Liver (tissue), 9 donors: ENCODE results near the gene CSRNP2. TPM values are rescaled to one million over a fixed set of nuclear protein-coding genes. Genes with fewer than 3 reads are reported as not detected.

Experiments
- DNase-seq: peaks from one replicate; pipeline ENCODE4 v3.0.0-alpha.2; 2017; ENCODE audit warnings: low spot score
- H3K27ac ChIP-seq, 2 donors: one replicate each; pipeline ENCODE4 v1.7.0; 2013; ENCODE audit warnings: inconsistent platforms in 2 of 2, low read length in 2 of 2, control low read depth in 1 of 2, low read depth in 1 of 2, mild to moderate bottlenecking in 1 of 2
- H3K27me3 ChIP-seq, 4 donors: one replicate each; pipeline versions ENCODE4 v1.6.1 to v1.7.0; 2013; ENCODE audit warnings: low read length in 3 of 4, inconsistent platforms in 1 of 4, mild to moderate bottlenecking in 1 of 4, moderate library complexity in 1 of 4; ENCODE audit not compliant: control insufficient read depth in 4 of 4, insufficient read depth in 4 of 4
- H3K36me3 ChIP-seq, 4 donors: one replicate each; pipeline versions ENCODE4 v1.6.1 to v1.7.0; 2013; ENCODE audit warnings: low read length in 3 of 4, mild to moderate bottlenecking in 3 of 4, low read depth in 1 of 4, moderate library complexity in 1 of 4; ENCODE audit not compliant: control insufficient read depth in 4 of 4, insufficient read depth in 3 of 4
- H3K4me1 ChIP-seq, 4 donors: one replicate each; pipeline versions ENCODE4 v1.6.1 to v1.7.0; 2013; ENCODE audit warnings: low read length in 3 of 4, mild to moderate bottlenecking in 3 of 4, moderate library complexity in 1 of 4; ENCODE audit not compliant: control insufficient read depth in 4 of 4, insufficient read depth in 4 of 4
- H3K4me3 ChIP-seq, 3 donors: one replicate each; pipeline versions ENCODE4 v1.6.1 to v1.7.0; 2013; ENCODE audit warnings: low read length in 3 of 3, control low read depth in 1 of 3, low read depth in 1 of 3, mild to moderate bottlenecking in 1 of 3
- H3K9ac ChIP-seq, 2 donors: one replicate each; pipeline ENCODE4 v1.7.0; 2013; ENCODE audit warnings: low read length in 2 of 2, mild to moderate bottlenecking in 2 of 2, moderate library complexity in 2 of 2, control low read depth in 1 of 2, low read depth in 1 of 2
- H3K9me3 ChIP-seq, 4 donors: one replicate each; pipeline versions ENCODE4 v1.6.1 to v1.7.0; 2013; ENCODE audit warnings: low read length in 3 of 4; ENCODE audit not compliant: control insufficient read depth in 4 of 4
- EGR1 ChIP-seq, 2 donors: IDR thresholded peaks; 2 replicates each; pipeline ENCODE4 v1.6.1; 2016 to 2018; ENCODE audit warnings: antibody characterized with exemption in 2 of 2, low read depth in 2 of 2
- FOXA1 ChIP-seq: IDR thresholded peaks from 2 replicates; pipeline ENCODE4 v1.6.1; 2016; ENCODE audit warnings: antibody characterized with exemption
- FOXA2 ChIP-seq: IDR thresholded peaks from 2 replicates; pipeline ENCODE4 v1.6.1; 2016; ENCODE audit warnings: antibody characterized with exemption
- GABPA ChIP-seq, 2 donors: IDR thresholded peaks in 1 of 2; conservative IDR thresholded peaks in 1 of 2; 2 replicates each; pipeline ENCODE4 v1.6.1; 2016; ENCODE audit warnings: antibody characterized with exemption in 2 of 2, mild to moderate bottlenecking in 1 of 2, moderate library complexity in 1 of 2
- HNF4A ChIP-seq, 2 donors: conservative IDR thresholded peaks; 2 replicates each; pipeline ENCODE4 v1.6.1; 2016; ENCODE audit warnings: antibody characterized with exemption in 2 of 2, mild to moderate bottlenecking in 2 of 2
- HNF4G ChIP-seq: IDR thresholded peaks from 2 replicates; pipeline ENCODE4 v1.6.1; 2016; ENCODE audit warnings: antibody characterized with exemption
- JUND ChIP-seq, 2 donors: IDR thresholded peaks; 2 replicates each; pipeline ENCODE4 v1.6.1; 2016; ENCODE audit warnings: antibody characterized with exemption in 2 of 2
- NR2F2 ChIP-seq: IDR thresholded peaks from 2 replicates; pipeline ENCODE4 v1.6.1; 2016; ENCODE audit warnings: antibody characterized with exemption
- RAD21 ChIP-seq, 2 donors: IDR thresholded peaks; 2 replicates each; pipeline ENCODE4 v1.6.1; 2016; ENCODE audit warnings: antibody characterized with exemption in 2 of 2, mild to moderate bottlenecking in 2 of 2
- RXRA ChIP-seq, 2 donors: IDR thresholded peaks; 2 replicates each; pipeline ENCODE4 v1.6.1; 2017 to 2018; ENCODE audit warnings: antibody characterized with exemption in 2 of 2, mild to moderate bottlenecking in 1 of 2
- SP1 ChIP-seq: IDR thresholded peaks from 2 replicates; pipeline ENCODE4 v1.6.1; 2018; ENCODE audit warnings: antibody characterized with exemption, mild to moderate bottlenecking
- TAF1 ChIP-seq: conservative IDR thresholded peaks from 2 replicates; pipeline ENCODE4 v1.6.1; 2016; ENCODE audit warnings: antibody characterized with exemption, mild to moderate bottlenecking
- YY1 ChIP-seq: IDR thresholded peaks from 2 replicates; pipeline ENCODE4 v1.6.1; 2016; ENCODE audit warnings: antibody characterized with exemption, mild to moderate bottlenecking
- WGBS: extraction: QIAGEN DNeasy Blood & Tissue Kit; methylation state at CpG from one replicate; pipeline ENCODE4 v1.1.7; 2013; 5-methylcytosine and 5-hydroxymethylcytosine counted together
- polyA plus RNA-seq, 2 donors: library from polyadenylated mRNA; stranded (reverse) in 1 of 2; unstranded in 1 of 2; fragments of 200-250 nt in 1 of 2; fragments of >200 nt in 1 of 2; fragmentation: Nextera tagmentation in 1 of 2; extraction: Ambion mirVana in 1 of 2; gene quantifications; one replicate each; pipeline versions ENCODE4 v1.2.1 to v1.2.3, GENCODE V29; 2013 to 2015
- total RNA-seq, 2 donors: library from RNA; depleted of rRNA; stranded (reverse); fragments of >200 nt; gene quantifications; one replicate each; pipeline ENCODE4 v1.2.3, GENCODE V29; 2014
- TF ChIP-seq, protein P1 (sequence below): fragments of 150-350 bp; IDR thresholded peaks from 2 replicates; pipeline ENCODE4 v1.5.1; 2017; ENCODE audit warnings: improper control_type of control experiment, low read depth, low read length; ENCODE audit not compliant: missing input control
- TF ChIP-seq, protein P2 (sequence below): IDR thresholded peaks from 2 replicates; pipeline ENCODE4 v1.6.1; 2016; ENCODE audit warnings: antibody characterized with exemption
- TF ChIP-seq, protein P3 (sequence below): IDR thresholded peaks from 2 replicates; pipeline ENCODE4 v1.6.1; 2016; ENCODE audit warnings: antibody characterized with exemption
- TF ChIP-seq, protein P4 (sequence below): IDR thresholded peaks from 2 replicates; pipeline ENCODE4 v1.6.1; 2016; ENCODE audit warnings: antibody characterized with exemption
- TF ChIP-seq, protein P5 (sequence below): IDR thresholded peaks from 2 replicates; pipeline ENCODE4 v1.6.1; 2016; ENCODE audit warnings: antibody characterized with exemption, mild to moderate bottlenecking
- donor health status: healthy.
- donor health status: healthy.
- donor health status: healthy.
- donor health status: healthy.
- donor health status: healthy.

CSRNP2 gene
- total and polyA plus RNA-seq, 4 donors = 2.0 to 8.4 (median 3.9) TPM

DNA sequence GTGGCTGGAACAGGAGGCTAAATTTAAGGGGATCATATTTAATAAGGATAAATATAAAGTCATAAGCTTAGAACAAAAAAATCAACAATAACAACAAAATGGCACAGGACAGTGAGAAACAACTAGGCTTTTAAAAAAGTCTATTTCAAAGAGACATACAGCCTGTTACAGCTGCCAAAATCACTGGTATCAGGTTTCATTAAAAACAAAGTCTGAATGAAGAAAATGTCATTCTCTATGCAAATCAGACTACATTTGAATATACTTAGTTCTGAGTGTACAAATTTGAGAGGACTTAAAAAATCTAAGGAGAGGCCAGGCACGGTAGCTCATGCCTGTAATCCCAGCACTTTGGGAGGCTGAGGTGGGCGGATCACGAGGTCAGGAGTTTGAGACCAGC lies 45.5 kb upstream of the CSRNP2 start:
- Histone ChIP-seq H3K27me3 (no peaks in the 10 kb centered on the region), H3K36me3 (peaks cover 0 to 4% (median 1%) of the 10 kb centered on the region in 4 donors), H3K9me3 (no peaks in the 10 kb centered on the region), H3K4me1 (no peaks in the 10 kb centered on the region), H3K27ac (no peak overlapping the region), H3K4me3 (no peak overlapping the region), H3K9ac (no peak overlapping the region)
- 96% methylated on average over 3 of the region's 3 CpGs for WGBS
- TF ChIP-seq TAF1 (no peak), RAD21 (IDR thresholded peaks at IDR 0.05) (no peak), EGR1 (IDR thresholded peaks at IDR 0.05; ENCODE audit: low read depth in 2 of 2) (no peak), RXRA (IDR thresholded peaks at IDR 0.05) (no peak), HNF4G (no peak), HNF4A (conservative IDR thresholded peaks at IDR 0.05) (no peak), GABPA (IDR thresholded peaks at IDR 0.05 in 1 of 2, conservative IDR thresholded peaks at IDR 0.05 in 1 of 2) (no peak), SP1 (no peak), FOXA1 (no peak), NR2F2 (no peak), FOXA2 (no peak), JUND (IDR thresholded peaks at IDR 0.05) (no peak), YY1 (no peak)
- TF ChIP-seq, protein P1, sequence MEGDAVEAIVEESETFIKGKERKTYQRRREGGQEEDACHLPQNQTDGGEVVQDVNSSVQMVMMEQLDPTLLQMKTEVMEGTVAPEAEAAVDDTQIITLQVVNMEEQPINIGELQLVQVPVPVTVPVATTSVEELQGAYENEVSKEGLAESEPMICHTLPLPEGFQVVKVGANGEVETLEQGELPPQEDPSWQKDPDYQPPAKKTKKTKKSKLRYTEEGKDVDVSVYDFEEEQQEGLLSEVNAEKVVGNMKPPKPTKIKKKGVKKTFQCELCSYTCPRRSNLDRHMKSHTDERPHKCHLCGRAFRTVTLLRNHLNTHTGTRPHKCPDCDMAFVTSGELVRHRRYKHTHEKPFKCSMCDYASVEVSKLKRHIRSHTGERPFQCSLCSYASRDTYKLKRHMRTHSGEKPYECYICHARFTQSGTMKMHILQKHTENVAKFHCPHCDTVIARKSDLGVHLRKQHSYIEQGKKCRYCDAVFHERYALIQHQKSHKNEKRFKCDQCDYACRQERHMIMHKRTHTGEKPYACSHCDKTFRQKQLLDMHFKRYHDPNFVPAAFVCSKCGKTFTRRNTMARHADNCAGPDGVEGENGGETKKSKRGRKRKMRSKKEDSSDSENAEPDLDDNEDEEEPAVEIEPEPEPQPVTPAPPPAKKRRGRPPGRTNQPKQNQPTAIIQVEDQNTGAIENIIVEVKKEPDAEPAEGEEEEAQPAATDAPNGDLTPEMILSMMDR = no peak
- TF ChIP-seq, protein P2, sequence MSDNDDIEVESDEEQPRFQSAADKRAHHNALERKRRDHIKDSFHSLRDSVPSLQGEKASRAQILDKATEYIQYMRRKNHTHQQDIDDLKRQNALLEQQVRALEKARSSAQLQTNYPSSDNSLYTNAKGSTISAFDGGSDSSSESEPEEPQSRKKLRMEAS = no peak
- TF ChIP-seq, protein P3, sequence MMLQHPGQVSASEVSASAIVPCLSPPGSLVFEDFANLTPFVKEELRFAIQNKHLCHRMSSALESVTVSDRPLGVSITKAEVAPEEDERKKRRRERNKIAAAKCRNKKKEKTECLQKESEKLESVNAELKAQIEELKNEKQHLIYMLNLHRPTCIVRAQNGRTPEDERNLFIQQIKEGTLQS = no peak
- TF ChIP-seq, protein P4, sequence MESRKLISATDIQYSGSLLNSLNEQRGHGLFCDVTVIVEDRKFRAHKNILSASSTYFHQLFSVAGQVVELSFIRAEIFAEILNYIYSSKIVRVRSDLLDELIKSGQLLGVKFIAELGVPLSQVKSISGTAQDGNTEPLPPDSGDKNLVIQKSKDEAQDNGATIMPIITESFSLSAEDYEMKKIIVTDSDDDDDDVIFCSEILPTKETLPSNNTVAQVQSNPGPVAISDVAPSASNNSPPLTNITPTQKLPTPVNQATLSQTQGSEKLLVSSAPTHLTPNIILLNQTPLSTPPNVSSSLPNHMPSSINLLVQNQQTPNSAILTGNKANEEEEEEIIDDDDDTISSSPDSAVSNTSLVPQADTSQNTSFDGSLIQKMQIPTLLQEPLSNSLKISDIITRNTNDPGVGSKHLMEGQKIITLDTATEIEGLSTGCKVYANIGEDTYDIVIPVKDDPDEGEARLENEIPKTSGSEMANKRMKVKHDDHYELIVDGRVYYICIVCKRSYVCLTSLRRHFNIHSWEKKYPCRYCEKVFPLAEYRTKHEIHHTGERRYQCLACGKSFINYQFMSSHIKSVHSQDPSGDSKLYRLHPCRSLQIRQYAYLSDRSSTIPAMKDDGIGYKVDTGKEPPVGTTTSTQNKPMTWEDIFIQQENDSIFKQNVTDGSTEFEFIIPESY = no peak
- TF ChIP-seq, protein P5, sequence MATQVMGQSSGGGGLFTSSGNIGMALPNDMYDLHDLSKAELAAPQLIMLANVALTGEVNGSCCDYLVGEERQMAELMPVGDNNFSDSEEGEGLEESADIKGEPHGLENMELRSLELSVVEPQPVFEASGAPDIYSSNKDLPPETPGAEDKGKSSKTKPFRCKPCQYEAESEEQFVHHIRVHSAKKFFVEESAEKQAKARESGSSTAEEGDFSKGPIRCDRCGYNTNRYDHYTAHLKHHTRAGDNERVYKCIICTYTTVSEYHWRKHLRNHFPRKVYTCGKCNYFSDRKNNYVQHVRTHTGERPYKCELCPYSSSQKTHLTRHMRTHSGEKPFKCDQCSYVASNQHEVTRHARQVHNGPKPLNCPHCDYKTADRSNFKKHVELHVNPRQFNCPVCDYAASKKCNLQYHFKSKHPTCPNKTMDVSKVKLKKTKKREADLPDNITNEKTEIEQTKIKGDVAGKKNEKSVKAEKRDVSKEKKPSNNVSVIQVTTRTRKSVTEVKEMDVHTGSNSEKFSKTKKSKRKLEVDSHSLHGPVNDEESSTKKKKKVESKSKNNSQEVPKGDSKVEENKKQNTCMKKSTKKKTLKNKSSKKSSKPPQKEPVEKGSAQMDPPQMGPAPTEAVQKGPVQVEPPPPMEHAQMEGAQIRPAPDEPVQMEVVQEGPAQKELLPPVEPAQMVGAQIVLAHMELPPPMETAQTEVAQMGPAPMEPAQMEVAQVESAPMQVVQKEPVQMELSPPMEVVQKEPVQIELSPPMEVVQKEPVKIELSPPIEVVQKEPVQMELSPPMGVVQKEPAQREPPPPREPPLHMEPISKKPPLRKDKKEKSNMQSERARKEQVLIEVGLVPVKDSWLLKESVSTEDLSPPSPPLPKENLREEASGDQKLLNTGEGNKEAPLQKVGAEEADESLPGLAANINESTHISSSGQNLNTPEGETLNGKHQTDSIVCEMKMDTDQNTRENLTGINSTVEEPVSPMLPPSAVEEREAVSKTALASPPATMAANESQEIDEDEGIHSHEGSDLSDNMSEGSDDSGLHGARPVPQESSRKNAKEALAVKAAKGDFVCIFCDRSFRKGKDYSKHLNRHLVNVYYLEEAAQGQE = no peak
- no peak for DNase-seq
